HEK293 (cell line): Measurements from ENCODE around the gene TMEM187.

ENCODE experiments used
- CTCF ChIA-PET: fragments of 350-600 bp; formaldehyde crosslinking; extraction: SDS; loops from one replicate; lab custom pipeline; 2021; ENCODE audit warnings: antibody characterized with exemption; lab: Yijun Ruan, JAX
- POLR2A ChIA-PET: fragments of 300-600 bp; formaldehyde crosslinking; extraction: SDS; loops from one replicate; lab custom pipeline; 2020; ENCODE audit warnings: antibody characterized with exemption, inconsistent platforms; lab: Yijun Ruan, JAX
- H3K27ac ChIP-seq: fragments of 200-500 bp; sonication (Bioruptor generic); 2 replicates; pipeline ENCODE4 v1.5.1; 2014; ENCODE audit warnings: low read depth, low read length, control low read depth, inconsistent platforms; ENCODE audit errors: extremely low read depth
- H3K36me3 ChIP-seq, 2 experiments: fragments of 200-500 bp in 1 of 2; sonication (Bioruptor generic) in 1 of 2; 1 replicate in 1 of 2; 2 replicates in 1 of 2; pipeline ENCODE4 v1.5.1; 2014 to 2017; ENCODE audit warnings: inconsistent platforms in 2 of 2, low read length in 2 of 2; ENCODE audit not compliant: control insufficient read depth in 2 of 2, insufficient read depth in 1 of 2
- H3K4me1 ChIP-seq: fragments of 200-500 bp; sonication (Bioruptor generic); 2 replicates; pipeline ENCODE4 v1.5.1; 2014; ENCODE audit warnings: mild to moderate bottlenecking, low read length, inconsistent platforms; ENCODE audit not compliant: control insufficient read depth, insufficient read depth
- H3K4me3 ChIP-seq: 2 replicates; pipeline ENCODE4 v1.5.1; 2011; ENCODE audit warnings: low read depth, mild to moderate bottlenecking, control low read depth, low read length, moderate library complexity
- H3K9me3 ChIP-seq: fragments of 200-500 bp; sonication (Bioruptor generic); 2 replicates; pipeline ENCODE4 v1.5.1; 2014; ENCODE audit warnings: low read depth, low read length, inconsistent platforms; ENCODE audit not compliant: control insufficient read depth, insufficient read depth
- BCL11B ChIP-seq: fragments of 450-650 bp; formaldehyde crosslinking; IDR thresholded peaks from 2 replicates; pipeline ENCODE4 v1.5.1; 2016; ENCODE audit warnings: low read depth, missing biosample characterization, missing genetic modification characterization
- EGR2 ChIP-seq: fragments of 450-650 bp; formaldehyde crosslinking; IDR thresholded peaks from 2 replicates; pipeline ENCODE4 v1.5.1; 2016; ENCODE audit warnings: low read depth, missing biosample characterization, missing genetic modification characterization
- GLIS2 ChIP-seq: fragments of 450-650 bp; formaldehyde crosslinking; IDR thresholded peaks from 2 replicates; pipeline ENCODE4 v1.5.1; 2016; ENCODE audit warnings: missing biosample characterization, missing genetic modification characterization
- MEIS1 ChIP-seq: sonication (generic); formaldehyde crosslinking; IDR thresholded peaks from 2 replicates; pipeline ENCODE4 v1.8.1; 2022; ENCODE audit warnings: missing genetic modification reagents, mild to moderate bottlenecking, borderline replicate concordance
- SALL2 ChIP-seq: fragments of 450-650 bp; formaldehyde crosslinking; IDR thresholded peaks from 2 replicates; pipeline ENCODE4 v1.5.0; 2017; ENCODE audit warnings: missing biosample characterization, mild to moderate bottlenecking, missing genetic modification characterization, borderline replicate concordance
- SCRT1 ChIP-seq: fragments of 450-650 bp; formaldehyde crosslinking; IDR thresholded peaks from 2 replicates; pipeline ENCODE4 v1.5.1; 2016; ENCODE audit warnings: missing biosample characterization, missing genetic modification characterization, borderline replicate concordance
- TRIM28 ChIP-seq: IDR thresholded peaks from 2 replicates; pipeline ENCODE4 v1.6.1; 2011; ENCODE audit warnings: low read length, control low read depth, borderline replicate concordance
- ZBTB49 ChIP-seq: fragments of 450-650 bp; formaldehyde crosslinking; IDR thresholded peaks from 2 replicates; pipeline ENCODE4 v1.5.1; 2016; ENCODE audit warnings: missing biosample characterization, missing genetic modification characterization, low read depth
- ZFP69B ChIP-seq: fragments of 450-650 bp; formaldehyde crosslinking; IDR thresholded peaks from 2 replicates; pipeline ENCODE4 v1.5.1; 2016; ENCODE audit warnings: missing biosample characterization, missing genetic modification characterization
- ZNF138 ChIP-seq: fragments of 450-650 bp; formaldehyde crosslinking; IDR thresholded peaks from 2 replicates; pipeline ENCODE4 v1.5.1; 2016; ENCODE audit warnings: missing biosample characterization, missing genetic modification characterization, borderline replicate concordance
- ZNF174 ChIP-seq: fragments of 450-650 bp; formaldehyde crosslinking; IDR thresholded peaks from 2 replicates; pipeline ENCODE4 v1.5.0; 2017; ENCODE audit warnings: missing biosample characterization, mild to moderate bottlenecking, missing genetic modification characterization
- ZNF23 ChIP-seq: fragments of 450-650 bp; formaldehyde crosslinking; IDR thresholded peaks from 2 replicates; pipeline ENCODE4 v1.5.1; 2016; ENCODE audit warnings: missing biosample characterization, missing genetic modification characterization, borderline replicate concordance
- ZNF311 ChIP-seq: fragments of 450-650 bp; formaldehyde crosslinking; IDR thresholded peaks from 2 replicates; pipeline ENCODE4 v1.5.1; 2017; ENCODE audit warnings: missing biosample characterization, missing genetic modification characterization, borderline replicate concordance
- ZNF416 ChIP-seq: fragments of 450-650 bp; formaldehyde crosslinking; IDR thresholded peaks from 2 replicates; pipeline ENCODE4 v1.5.1; 2016; ENCODE audit warnings: missing biosample characterization, missing genetic modification characterization
- ZNF426 ChIP-seq: fragments of 450-650 bp; formaldehyde crosslinking; IDR thresholded peaks from 2 replicates; pipeline ENCODE4 v1.5.1; 2017; ENCODE audit warnings: missing biosample characterization, missing genetic modification characterization, mild to moderate bottlenecking, inconsistent platforms, moderate library complexity
- ZNF449 ChIP-seq: fragments of 450-650 bp; formaldehyde crosslinking; IDR thresholded peaks from 2 replicates; pipeline ENCODE4 v1.5.1; 2017; ENCODE audit warnings: missing biosample characterization, mild to moderate bottlenecking, missing genetic modification characterization, moderate library complexity
- ZNF473 ChIP-seq: fragments of 450-650 bp; formaldehyde crosslinking; IDR thresholded peaks from 2 replicates; pipeline ENCODE4 v1.5.1; 2017; ENCODE audit warnings: missing biosample characterization, missing genetic modification characterization
- ZNF555 ChIP-seq: fragments of 450-650 bp; formaldehyde crosslinking; conservative IDR thresholded peaks from 2 replicates; pipeline ENCODE4 v1.5.1; 2017; ENCODE audit warnings: missing biosample characterization, mild to moderate bottlenecking, missing genetic modification characterization, inconsistent platforms
- ZNF560 ChIP-seq: fragments of 450-650 bp; formaldehyde crosslinking; IDR thresholded peaks from 2 replicates; pipeline ENCODE4 v1.5.1; 2017; ENCODE audit warnings: missing biosample characterization, missing genetic modification characterization, borderline replicate concordance
- ZNF664 ChIP-seq: fragments of 450-650 bp; formaldehyde crosslinking; IDR thresholded peaks from 2 replicates; pipeline ENCODE4 v1.5.1; 2016; ENCODE audit warnings: missing biosample characterization, missing genetic modification characterization
- ZNF704 ChIP-seq: fragments of 450-650 bp; formaldehyde crosslinking; IDR thresholded peaks from 2 replicates; pipeline ENCODE4 v1.5.1; 2016; ENCODE audit warnings: missing biosample characterization, missing genetic modification characterization
- ZSCAN16 ChIP-seq: fragments of 450-650 bp; formaldehyde crosslinking; IDR thresholded peaks from 2 replicates; pipeline ENCODE4 v1.5.1; 2016; ENCODE audit warnings: missing biosample characterization, missing genetic modification characterization

The TMEM187 gene

DNA sequence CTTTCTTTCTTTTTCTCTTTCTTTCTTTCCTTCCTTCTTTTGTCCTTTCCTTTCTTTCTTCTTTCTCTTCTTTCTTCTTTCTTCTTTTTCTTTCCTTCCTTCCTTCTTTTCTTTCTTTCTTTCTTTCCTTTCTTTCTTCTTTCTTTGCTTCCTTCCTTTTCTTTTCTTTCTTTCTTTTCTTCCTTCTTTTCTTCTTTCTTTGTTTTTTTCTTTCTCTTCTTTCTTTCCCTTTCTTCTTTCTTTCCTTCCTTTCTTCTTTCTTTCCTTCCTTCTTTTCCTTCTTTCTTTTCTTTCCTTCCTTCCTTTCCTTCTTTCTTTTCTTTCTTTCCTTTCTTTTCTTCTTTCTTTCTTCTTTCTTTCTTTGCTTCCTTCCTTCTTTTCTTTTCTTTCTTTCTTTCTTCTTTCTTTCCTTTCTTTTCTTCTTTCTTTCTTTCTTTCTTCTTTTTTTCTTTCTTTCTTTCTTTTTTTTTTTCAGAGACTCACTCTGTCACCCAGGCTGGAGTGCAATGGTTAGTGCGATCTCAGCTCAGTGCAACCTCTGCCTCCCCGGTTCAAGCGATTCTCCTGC is 18.5 kb downstream of the TMEM187 start (continued):
- TF ChIP-seq ZNF174: no peak
- no peak for TF ChIP-seq ZNF416
- TF ChIP-seq SALL2 (tag by site-specific recombination): 0 out of 2 replicates have a peak, but pooled peaks have one; percentile 17
- no peak for TF ChIP-seq ZNF426 (tag by site-specific recombination)
- no peak for TF ChIP-seq SCRT1 (tag by site-specific recombination)
- no peak for TF ChIP-seq ZNF560 (tag by site-specific recombination)
- no peak for TF ChIP-seq ZNF23 (tag by site-specific recombination)
- no peak for TF ChIP-seq ZNF311
- TF ChIP-seq GLIS2 (tag by site-specific recombination): no peak
- 0 out of 2 replicates have a peak, but pooled peaks have one; percentile 9 for TF ChIP-seq ZNF473 (tag by site-specific recombination)
- no peak for TF ChIP-seq ZNF664 (tag by site-specific recombination)
- TF ChIP-seq ZNF449 (tag by site-specific recombination): no peak

DNA sequence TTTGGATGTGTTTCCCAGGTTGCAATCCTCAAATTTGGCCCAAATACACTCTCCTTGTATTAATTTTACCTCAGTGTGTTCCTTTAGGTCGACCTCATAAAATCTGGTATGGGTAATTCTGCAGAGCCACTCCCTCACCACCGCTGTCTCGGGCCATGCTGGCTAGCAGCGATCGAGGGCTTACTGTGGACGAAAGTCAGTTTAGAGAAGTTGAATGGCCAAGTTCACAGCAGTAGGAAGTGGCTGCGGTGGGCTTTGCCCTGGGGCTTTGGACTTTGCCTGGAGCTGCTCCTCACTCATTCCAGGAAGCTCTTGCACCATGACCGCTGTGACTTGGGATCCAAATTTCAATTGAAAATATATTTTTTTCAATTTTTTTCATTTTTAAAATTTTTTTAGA is 19.6 kb downstream of the TMEM187 start:
- Histone ChIP-seq H3K4me3 (no peak overlapping the region), H3K27ac (no peak overlapping the region), H3K4me1 (no peaks in the 10 kb centered on the region), H3K36me3 (no peaks in the 10 kb centered on the region), H3K9me3 (no peaks in the 10 kb centered on the region)
- POLR2A ChIA-PET: interaction anchor here (0.7 kb wide), 1 partner anchor 28 kb away, joined by 5 read pairs; the partner anchor contains the start of gene IRAK1
- TF ChIP-seq BCL11B (tag by site-specific recombination) (no peak), EGR2 (tag by site-specific recombination) (no peak), ZNF555 (tag by site-specific recombination) (no peak), ZNF138 (tag by site-specific recombination) (no peak), MEIS1 (CRISPR knock-in tag) (no peak), TRIM28 (no peak), ZBTB49 (no peak), ZFP69B (tag by site-specific recombination) (no peak), ZSCAN16 (tag by site-specific recombination) (no peak), ZNF704 (tag by site-specific recombination) (no peak)
- CTCF ChIA-PET: interaction anchor here (0.6 to 1.3 kb wide), 2 partner anchors 21 kb away, joined by 3 read pairs; no protein-coding TSS in a partner anchor
